Stimulated activated CD8-positive, alpha-beta memory T cell treated with anti-CD3 and anti-CD28 coated beads, Interleukin-15, amount 100 ng/mL, for 24 hours (primary cell): ENCODE data around the gene NME5.
"Not testable (repeated sequence)": the region's sequence is repeated elsewhere in the genome, so short reads cannot be mapped to it uniquely, and the experiment has no call there.

Experiments
- DNase-seq: peaks from one replicate; pipeline ENCODE4 v3.0.0-alpha.2; 2020; ENCODE audit warnings: low read depth

NME5 gene

DNA sequence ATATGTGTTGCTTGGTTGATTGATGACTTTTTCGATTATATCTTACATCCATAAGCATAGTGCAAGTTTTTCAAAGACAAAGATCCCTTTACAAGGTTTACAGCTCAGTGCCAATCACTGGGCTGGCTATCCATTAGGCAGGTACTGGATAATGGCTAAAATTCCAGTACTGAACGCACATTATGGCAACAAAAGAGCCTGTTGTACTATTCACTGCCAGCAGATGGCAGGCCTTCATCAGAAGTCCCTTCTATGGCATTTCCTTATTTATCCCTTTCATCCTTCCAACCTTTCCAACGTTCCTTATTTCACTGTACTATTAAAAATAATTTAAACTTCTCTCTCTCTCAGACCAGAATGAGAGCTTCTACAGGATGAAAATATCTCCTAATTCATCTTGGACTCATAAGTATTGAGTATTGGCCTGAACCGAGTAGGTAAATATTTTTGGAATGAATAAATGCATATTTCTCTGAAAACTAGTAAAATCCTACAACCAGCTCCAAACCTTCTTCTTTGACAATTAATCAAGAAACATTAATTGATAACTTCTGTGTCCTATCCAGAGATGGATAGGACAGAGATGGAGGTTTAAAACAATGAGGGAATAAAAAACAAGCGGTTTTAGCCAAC, 62.0 kb downstream of the NME5 start:
- DNase-seq = no peak

DNA sequence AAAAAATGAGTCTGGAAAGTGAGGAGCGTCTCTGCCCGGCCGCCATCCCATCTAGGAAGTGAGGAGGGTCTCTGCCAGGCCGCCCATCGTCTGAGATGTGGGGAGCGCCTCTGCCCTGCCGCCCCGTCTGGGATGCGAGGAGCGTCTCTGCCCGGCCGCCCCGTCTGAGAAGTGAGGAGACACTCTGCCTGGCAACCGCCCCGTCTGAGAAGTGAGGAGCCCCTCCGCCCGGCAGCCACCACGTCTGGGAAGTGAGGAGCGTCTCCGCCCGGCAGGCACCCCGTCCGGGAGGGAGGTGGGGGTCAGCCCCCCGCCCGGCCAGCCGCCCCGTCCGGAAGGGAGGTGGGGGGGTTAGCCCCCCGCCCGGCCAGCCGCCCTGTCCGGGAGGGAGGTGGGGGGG, 69.2 kb downstream of the NME5 start:
- not testable (repeated sequence) for DNase-seq

DNA sequence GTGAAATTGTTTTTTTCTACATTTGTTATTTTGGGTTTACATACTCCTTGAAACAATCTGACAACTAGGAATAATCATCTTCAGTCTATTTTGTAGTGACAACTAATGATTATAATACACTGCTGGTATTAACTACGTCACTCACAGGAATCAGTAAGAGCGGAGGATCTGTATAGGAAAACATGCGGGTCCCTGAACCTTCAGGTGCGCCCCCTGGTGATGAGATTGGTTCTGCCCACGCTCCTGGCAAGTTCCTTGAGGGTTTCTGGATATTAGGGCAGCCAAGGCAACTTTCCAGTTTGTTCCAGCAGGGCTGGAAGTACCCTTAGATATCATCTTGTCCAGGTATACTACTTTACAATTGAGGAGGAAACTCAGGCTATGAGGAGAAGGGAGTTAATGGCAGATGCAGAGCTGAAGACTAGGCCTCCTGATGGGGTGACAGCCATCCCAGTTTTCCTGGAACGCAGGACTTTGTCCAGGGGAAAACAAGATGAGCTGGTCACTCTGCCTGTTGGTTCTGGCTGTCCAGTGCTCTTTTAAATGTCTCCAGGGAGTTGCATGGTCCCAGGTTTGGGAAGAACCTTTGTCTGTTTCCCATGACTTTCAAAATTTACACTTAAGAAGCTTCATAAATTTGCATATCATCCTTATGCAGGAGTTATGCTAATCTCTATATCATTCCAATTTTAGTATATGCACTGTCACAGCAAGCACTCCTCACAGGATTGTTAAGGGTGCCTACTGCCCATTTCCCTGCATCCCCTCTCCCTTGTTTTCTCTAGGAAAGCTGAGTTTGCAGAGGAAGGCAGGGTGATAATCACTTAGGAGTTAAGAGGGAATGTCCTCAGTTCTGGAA, 70.3 kb downstream of the NME5 start:
- DNase-seq = peak; percentile 38

DNA sequence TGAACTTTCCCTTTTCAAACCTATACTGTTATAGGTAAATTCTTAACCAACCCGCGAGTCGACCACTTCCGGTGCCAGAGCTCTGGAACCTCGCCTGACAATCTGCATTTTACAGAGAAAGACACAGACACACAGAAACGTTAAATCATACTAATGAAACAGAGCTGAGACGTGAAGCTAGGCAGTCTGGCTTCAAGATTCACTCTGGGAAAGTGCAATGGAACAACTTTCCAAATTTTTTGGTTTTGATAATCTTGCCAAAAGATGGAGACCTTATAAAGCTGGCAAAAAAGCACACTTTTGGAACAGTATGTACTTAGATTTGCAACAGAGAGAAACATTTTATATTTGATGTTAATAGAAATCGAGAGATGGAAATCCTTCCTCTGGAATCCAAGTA, 71.3 kb downstream of the NME5 start:
- no peak for DNase-seq
